HCT116 (cell line): ENCODE data around the gene CD28. TPM values are rescaled to one million over a fixed set of nuclear protein-coding genes. Genes with fewer than 3 reads are reported as not detected.

Experiments used
- total RNA-seq: library from RNA; stranded (reverse); gene quantifications from one replicate; pipeline ENCODE4 v1.2.1, GENCODE V29; 2021; ENCODE audit not compliant: unreplicated experiment
- TF ChIP-seq, protein P1 (sequence below): IDR thresholded peaks from 2 replicates; pipeline ENCODE4 v1.6.1; 2012; ENCODE audit warnings: low read depth

Gene CD28
- total RNA-seq, 1 experiment from 2014 or later, result 0.37 TPM

- TF ChIP-seq, protein P1, sequence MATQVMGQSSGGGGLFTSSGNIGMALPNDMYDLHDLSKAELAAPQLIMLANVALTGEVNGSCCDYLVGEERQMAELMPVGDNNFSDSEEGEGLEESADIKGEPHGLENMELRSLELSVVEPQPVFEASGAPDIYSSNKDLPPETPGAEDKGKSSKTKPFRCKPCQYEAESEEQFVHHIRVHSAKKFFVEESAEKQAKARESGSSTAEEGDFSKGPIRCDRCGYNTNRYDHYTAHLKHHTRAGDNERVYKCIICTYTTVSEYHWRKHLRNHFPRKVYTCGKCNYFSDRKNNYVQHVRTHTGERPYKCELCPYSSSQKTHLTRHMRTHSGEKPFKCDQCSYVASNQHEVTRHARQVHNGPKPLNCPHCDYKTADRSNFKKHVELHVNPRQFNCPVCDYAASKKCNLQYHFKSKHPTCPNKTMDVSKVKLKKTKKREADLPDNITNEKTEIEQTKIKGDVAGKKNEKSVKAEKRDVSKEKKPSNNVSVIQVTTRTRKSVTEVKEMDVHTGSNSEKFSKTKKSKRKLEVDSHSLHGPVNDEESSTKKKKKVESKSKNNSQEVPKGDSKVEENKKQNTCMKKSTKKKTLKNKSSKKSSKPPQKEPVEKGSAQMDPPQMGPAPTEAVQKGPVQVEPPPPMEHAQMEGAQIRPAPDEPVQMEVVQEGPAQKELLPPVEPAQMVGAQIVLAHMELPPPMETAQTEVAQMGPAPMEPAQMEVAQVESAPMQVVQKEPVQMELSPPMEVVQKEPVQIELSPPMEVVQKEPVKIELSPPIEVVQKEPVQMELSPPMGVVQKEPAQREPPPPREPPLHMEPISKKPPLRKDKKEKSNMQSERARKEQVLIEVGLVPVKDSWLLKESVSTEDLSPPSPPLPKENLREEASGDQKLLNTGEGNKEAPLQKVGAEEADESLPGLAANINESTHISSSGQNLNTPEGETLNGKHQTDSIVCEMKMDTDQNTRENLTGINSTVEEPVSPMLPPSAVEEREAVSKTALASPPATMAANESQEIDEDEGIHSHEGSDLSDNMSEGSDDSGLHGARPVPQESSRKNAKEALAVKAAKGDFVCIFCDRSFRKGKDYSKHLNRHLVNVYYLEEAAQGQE, result no peak
These were observed 81.5 kb downstream of the CD28 start (continued) for GRCh38 chr2:203787979-203788378.

Other genes with a start within 250 kb of the CD28 start
- gene RAPH1, start 171.3 kb upstream of the CD28 start, total RNA-seq, result 22.3 TPM
- gene CTLA4, start 161.1 kb downstream of the CD28 start, total RNA-seq, result 0.37 TPM
- gene ICOS, start 230.1 kb downstream of the CD28 start, total RNA-seq, result not detected